Duodenal mucosa (tissue), 2 donors: ENCODE data around the gene XPNPEP1.

ENCODE experiments used
- H3K27ac ChIP-seq: one replicate; pipeline ENCODE4 v1.7.0; 2013; ENCODE audit warnings: low read depth, low read length
- H3K27me3 ChIP-seq, 2 donors: one replicate each; pipeline ENCODE4 v1.7.0; 2013; ENCODE audit warnings: low read length in 2 of 2, control low read depth in 1 of 2; ENCODE audit not compliant: insufficient read depth in 2 of 2, control insufficient read depth in 1 of 2
- H3K36me3 ChIP-seq, 2 donors: one replicate each; pipeline ENCODE4 v1.7.0; 2013; ENCODE audit warnings: low read length in 2 of 2, control low read depth in 1 of 2; ENCODE audit not compliant: insufficient read depth in 2 of 2, control insufficient read depth in 1 of 2
- H3K4me1 ChIP-seq, 2 donors: one replicate each; pipeline ENCODE4 v1.7.0; 2013; ENCODE audit warnings: low read length in 2 of 2, control low read depth in 1 of 2; ENCODE audit not compliant: insufficient read depth in 2 of 2, control insufficient read depth in 1 of 2
- H3K4me3 ChIP-seq, 2 donors: one replicate each; pipeline ENCODE4 v1.7.0; 2013; ENCODE audit warnings: low read length in 2 of 2, low read depth in 1 of 2
- H3K9ac ChIP-seq, 2 donors: one replicate each; pipeline ENCODE4 v1.7.0; 2013; ENCODE audit warnings: low read length in 2 of 2, low read depth in 1 of 2
- H3K9me3 ChIP-seq, 2 donors: one replicate each; pipeline ENCODE4 v1.7.0; 2013; ENCODE audit warnings: low read length in 2 of 2, control low read depth in 1 of 2; ENCODE audit not compliant: control insufficient read depth in 1 of 2

Gene XPNPEP1

DNA sequence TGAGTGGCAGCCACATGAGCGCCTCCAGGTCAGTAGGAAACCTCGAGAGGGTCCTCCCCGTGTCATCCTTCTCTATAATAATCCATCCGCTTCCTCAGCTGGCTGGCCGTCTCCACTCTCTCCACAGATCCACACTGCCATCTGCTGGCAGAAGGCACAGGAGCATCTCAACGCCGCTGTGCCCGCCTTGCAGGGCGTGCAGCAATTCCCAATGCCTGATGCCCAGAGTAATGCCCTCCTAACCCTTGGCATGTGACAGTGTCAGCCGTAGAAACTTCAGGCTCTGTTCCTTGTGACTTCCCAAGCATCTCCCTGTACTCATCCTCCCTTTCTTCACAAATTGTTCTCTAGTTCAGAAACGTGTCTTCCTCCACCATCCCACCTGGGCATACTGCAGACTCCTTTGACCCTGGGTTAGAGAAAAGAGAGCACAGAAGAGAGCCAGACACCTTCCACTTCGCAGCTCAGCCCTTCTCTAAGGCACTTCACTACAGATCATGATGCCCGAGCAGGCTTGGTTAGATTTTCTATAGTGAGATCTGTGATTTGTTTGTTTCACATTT is 70.8 kb downstream of the XPNPEP1 start:
- Histone ChIP-seq H3K4me1 (peaks cover 0 to 6% of the 10 kb centered on the region in 2 donors), H3K9ac (no peak overlapping the region), H3K4me3 (no peak overlapping the region), H3K27ac (no peak overlapping the region), H3K36me3 (no peaks in the 10 kb centered on the region), H3K9me3 (no peaks in the 10 kb centered on the region), H3K27me3 (no peaks in the 10 kb centered on the region)

DNA sequence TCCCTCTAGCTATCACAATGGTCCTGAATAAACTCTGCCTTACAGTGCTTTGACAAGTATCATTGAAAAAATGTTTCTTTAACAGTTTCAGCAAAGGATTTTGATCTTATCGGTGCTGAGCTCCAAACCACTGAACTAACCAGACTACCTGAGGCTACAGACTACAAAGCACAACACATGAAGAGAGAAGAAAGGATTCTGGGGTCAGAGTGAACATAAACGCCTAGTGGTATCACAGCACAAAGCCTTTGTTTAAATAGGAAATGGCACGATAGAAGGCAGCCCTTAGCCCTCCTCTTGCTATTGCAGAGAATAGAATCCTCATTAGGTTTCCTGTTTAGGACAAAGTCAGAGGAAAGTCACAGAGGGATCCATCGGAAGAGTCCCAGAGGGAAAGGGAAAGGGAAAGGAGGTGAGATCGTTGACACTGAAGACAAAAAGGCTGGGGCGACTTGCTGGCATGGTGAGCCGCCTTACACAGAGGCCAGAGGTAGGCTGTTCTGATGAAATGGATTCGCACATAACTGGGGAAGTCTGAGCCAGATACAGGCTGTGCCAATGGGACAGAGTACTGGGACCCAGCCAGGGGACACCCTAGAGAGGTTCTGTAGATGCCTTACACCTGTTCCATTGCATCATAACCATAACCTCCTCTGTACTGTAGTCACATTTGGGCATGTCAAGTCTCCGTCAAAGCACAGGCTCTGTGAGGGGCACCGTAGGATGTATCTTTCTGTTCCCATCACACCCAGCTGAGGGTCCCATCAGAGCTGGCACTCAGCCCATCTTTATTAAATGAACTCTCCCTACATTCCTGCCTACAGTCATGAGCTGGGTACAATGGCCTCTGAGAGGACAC is 71.5 kb downstream of the XPNPEP1 start:
- Histone ChIP-seq H3K27ac (no peak overlapping the region), H3K9ac (no peak overlapping the region), H3K27me3 (no peaks in the 10 kb centered on the region), H3K4me1 (peaks cover 0 to 6% of the 10 kb centered on the region in 2 donors), H3K9me3 (no peaks in the 10 kb centered on the region), H3K36me3 (no peaks in the 10 kb centered on the region), H3K4me3 (no peak overlapping the region)

DNA sequence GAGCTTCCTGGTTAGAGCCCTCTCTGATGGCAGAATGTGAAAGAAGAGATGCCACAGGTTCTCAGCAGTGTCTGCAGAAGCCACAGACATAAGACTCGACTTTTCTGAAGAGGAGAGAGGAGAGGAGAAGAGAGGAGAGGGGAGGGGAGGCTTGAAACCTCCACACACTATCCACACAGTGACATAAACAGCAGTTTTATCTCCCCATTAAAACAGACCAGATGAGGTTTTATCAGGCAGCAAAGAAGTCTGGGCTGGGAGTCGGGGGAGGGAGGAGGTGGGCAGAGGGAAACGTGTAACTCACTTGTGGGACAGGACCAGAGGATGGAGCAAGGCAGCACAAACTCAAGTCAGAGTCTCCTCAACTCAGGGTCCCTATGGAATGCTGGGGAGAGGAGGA is 76.5 kb downstream of the XPNPEP1 start:
- Histone ChIP-seq H3K4me3 (no peak overlapping the region), H3K4me1 (no peaks in the 10 kb centered on the region), H3K27ac (no peak overlapping the region), H3K9ac (no peak overlapping the region), H3K36me3 (no peaks in the 10 kb centered on the region), H3K27me3 (peaks cover 0 to 6% of the 10 kb centered on the region in 2 donors), H3K9me3 (no peaks in the 10 kb centered on the region)

DNA sequence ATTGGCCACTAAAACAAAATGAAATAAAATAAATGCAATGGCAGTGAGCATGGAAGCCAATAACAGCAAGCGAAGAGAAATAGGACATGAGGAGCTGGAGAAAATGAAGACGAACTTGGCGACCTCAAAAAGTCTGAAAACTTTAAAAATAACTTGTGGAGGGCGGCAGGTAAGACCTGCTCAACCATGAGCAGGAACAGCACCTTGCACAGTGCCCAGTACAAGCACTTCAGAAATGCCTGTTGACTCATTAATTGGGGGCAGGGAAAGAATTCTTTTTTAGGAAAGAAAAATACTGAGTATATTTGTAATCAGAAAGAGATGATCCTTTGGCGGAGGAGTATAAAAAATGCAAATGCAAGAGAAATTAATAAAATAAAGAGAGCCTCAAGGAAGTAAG is 78.0 kb downstream of the XPNPEP1 start:
- H3K4me3 ChIP-seq: no peak overlapping the region
- H3K9me3 ChIP-seq: no peaks in the 10 kb centered on the region
- no peaks in the 10 kb centered on the region for H3K36me3 ChIP-seq
- H3K27me3 ChIP-seq: peaks cover 0 to 6% of the 10 kb centered on the region in 2 donors
- H3K27ac ChIP-seq: no peak overlapping the region
- no peak overlapping the region for H3K9ac ChIP-seq
- H3K4me1 ChIP-seq: no peaks in the 10 kb centered on the region

DNA sequence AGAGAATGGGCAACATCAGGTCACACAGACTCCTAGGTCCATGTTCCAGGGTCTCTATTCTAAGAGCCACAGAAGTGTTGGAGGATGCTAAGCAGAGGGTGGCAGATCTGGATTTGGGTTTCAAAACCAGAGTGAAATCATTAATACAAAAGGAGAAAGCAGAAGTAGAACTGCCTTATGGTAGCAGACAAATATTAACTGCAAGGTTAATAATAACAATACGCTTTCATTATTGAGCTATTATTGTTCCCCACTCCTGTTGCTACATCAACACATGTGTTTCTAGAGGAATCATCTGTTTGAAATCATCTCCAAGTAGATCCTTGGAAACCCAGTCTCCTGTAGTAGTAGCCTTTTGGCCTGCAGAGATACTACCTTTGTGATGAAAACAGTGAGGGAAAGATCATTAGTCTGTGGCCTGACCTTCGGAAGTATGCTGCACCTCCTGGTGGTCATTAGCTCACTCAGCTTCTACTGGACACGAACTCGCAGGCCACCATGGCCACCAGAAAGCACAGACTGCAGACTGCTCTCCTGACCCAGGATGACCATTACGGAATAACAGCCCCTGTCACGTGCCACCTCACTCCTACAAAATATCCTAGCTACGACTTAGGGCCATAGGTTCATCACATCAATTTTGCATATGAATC is 84.6 kb downstream of the XPNPEP1 start:
- no peak overlapping the region for H3K4me3 ChIP-seq
- H3K4me1 ChIP-seq: no peaks in the 10 kb centered on the region
- no peak overlapping the region for H3K9ac ChIP-seq
- peaks cover 0 to 6% of the 10 kb centered on the region in 2 donors for H3K27me3 ChIP-seq
- H3K36me3 ChIP-seq: no peaks in the 10 kb centered on the region
- H3K27ac ChIP-seq: no peak overlapping the region
- H3K9me3 ChIP-seq: no peaks in the 10 kb centered on the region

DNA sequence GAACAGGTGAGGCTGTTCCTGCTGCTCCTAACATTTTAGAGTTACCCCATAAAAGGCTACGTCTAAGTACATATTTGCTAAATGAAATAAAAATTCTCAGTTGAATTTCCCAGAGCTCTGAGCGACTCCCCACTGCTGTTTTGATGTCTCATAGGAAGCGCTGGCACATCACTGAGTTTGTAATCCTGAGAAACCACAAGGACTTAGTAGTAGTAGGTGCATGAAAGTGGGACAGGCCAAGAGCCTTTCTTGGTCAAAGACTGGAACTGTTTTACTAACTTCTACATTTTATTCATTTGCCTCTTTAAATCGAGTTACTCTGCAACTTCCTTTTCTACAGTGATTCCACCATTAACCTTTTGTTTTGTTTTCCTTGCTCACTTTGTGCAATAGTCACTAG is 85.9 kb downstream of the XPNPEP1 start:
- H3K27me3 ChIP-seq: no peaks in the 10 kb centered on the region
- no peaks in the 10 kb centered on the region for H3K4me1 ChIP-seq
- H3K36me3 ChIP-seq: no peaks in the 10 kb centered on the region
- H3K9me3 ChIP-seq: no peaks in the 10 kb centered on the region
- H3K27ac ChIP-seq: no peak overlapping the region
- no peak overlapping the region for H3K4me3 ChIP-seq
- H3K9ac ChIP-seq: no peak overlapping the region

DNA sequence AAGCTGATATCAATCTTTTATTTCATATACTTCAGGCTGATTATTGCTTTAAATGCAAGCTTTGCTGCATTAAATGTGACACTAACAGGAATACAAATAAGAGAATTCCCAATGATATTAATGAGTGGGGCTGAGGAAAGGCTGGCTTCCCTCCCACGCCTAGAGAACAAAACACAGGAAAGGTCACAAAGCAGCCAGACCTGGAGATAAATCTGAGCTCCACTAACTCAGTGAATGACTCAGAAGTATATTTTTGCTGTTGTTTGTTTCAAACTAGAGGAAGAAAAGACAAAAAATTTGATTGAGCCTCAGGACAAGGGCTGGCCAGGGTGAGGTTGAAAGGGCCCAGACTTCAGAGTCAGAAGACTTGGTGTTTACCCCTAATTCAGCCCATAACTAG is 88.1 kb downstream of the XPNPEP1 start:
- Histone ChIP-seq H3K4me3 (no peak overlapping the region), H3K9ac (no peak overlapping the region), H3K27ac (no peak overlapping the region), H3K9me3 (no peaks in the 10 kb centered on the region), H3K4me1 (no peaks in the 10 kb centered on the region), H3K27me3 (no peaks in the 10 kb centered on the region), H3K36me3 (no peaks in the 10 kb centered on the region)

DNA sequence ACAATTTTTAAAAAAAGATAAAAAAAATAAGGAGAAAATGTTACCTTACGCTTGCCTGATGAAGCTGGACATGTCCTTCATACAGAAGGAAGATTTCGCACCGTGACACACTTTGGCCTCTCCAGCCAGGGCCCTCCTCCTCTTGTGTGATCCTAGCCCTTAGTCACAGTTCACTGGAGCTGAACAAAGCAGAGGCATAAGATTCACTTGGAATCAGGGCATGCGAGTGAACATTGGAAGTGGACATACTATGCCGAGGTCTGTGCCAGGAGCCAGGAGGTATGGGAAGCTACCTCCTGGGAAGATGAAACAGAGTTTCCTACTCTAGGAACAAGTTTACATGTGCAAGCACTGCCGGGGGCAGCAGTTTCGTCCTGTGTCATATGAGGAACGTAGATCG is 91.5 kb downstream of the XPNPEP1 start:
- no peak overlapping the region for H3K9ac ChIP-seq
- no peak overlapping the region for H3K4me3 ChIP-seq
- H3K4me1 ChIP-seq: no peaks in the 10 kb centered on the region
- no peaks in the 10 kb centered on the region for H3K27me3 ChIP-seq
- H3K9me3 ChIP-seq: no peaks in the 10 kb centered on the region
- no peak overlapping the region for H3K27ac ChIP-seq
- no peaks in the 10 kb centered on the region for H3K36me3 ChIP-seq

DNA sequence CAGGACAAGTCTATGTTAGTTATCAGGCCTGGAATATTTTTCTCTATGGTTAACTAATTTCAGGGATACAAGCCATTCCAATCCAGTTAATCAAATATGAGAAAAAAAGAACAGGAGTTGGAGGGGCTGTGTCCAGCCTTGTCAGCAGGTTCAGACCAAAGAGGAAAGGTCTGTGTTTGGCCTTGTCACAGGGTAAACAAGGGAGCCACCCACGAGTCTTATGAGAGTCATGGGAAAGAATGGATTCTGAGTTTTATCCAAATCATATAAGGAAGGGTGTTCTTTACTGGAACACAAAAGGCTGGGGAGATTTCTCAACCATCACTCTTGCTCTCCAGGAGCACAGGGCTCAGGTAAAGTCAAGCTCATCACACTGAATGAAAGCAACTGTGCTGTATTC is 99.1 kb downstream of the XPNPEP1 start:
- H3K9me3 ChIP-seq: no peaks in the 10 kb centered on the region
- no peak overlapping the region for H3K27ac ChIP-seq
- no peak overlapping the region for H3K4me3 ChIP-seq
- peaks cover 0 to 4% of the 10 kb centered on the region in 2 donors for H3K27me3 ChIP-seq
- H3K4me1 ChIP-seq: no peaks in the 10 kb centered on the region
- H3K9ac ChIP-seq: no peak overlapping the region
- H3K36me3 ChIP-seq: no peaks in the 10 kb centered on the region

DNA sequence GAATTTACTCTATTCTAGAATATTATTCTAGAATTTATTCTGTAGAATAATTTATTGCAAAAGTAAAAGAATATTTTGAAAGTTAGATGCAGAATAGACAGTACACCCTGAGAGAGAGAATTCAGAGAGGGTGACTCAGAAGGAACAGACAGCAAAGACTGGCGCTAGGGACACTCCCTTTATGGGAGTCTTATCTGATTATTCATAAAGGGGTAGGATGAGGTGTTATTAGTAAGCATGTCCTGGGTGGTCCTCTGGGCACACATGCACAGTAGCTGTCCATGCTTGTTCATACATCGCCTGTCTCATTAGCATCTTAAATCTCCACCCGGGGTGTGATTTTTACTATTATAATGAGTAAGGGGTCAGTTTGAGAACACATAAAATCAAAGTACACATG is 100.1 kb downstream of the XPNPEP1 start:
- Histone ChIP-seq H3K27me3 (peaks cover 0 to 4% of the 10 kb centered on the region in 2 donors), H3K9me3 (no peaks in the 10 kb centered on the region), H3K36me3 (no peaks in the 10 kb centered on the region), H3K9ac (no peak overlapping the region), H3K4me1 (no peaks in the 10 kb centered on the region), H3K4me3 (no peak overlapping the region), H3K27ac (no peak overlapping the region)
